ENCODE measurements around the gene XAB2. TPM values are rescaled to one million over a fixed set of nuclear protein-coding genes. Genes with fewer than 3 reads are reported as not detected.
"Not testable (repeated sequence)": the region's sequence is repeated elsewhere in the genome, so short reads cannot be mapped to it uniquely, and the experiment has no call there.

Gene XAB2
- total RNA-seq, 1 donor from 2014 or later = 23.4 TPM

DNA sequence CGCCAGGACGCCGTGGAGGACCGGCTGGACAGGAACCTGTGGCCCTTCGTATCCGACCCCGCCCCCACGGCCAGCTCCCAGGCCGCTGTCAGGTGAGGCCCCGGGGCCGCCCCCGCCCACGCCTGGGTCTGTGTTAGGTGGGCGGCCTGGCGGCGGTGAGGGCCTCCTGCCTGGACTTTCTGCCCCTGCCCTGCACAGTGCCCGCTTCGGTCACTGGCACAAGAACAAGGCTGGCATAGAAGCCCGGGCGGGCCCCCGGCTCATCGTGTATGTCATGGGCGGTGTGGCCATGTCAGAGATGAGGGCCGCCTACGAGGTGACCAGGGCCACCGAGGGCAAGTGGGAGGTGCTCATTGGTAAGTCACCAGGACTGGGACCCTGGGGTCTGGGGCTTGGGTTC is 17.8 kb upstream of the XAB2 start:
- FAIRE-seq (no peak), DNase-seq (ENCODE audit: low read depth) (no peak)

DNA sequence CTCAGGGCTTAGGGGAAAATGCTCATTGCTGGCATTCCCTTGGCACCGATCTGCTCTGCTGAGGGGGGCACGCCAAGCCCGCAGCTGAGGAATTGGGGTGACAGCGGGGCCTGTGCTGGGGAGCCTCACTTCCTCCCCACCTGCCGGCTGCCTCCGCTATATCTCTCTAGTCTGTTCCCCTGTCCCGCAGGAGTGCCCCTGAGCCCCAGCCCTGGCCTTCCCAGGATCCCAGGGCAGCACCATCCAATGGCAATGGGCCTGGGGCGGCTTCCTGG is 17.0 kb upstream of the XAB2 start:
- peaks cover 13% of the 10 kb centered on the region for H3K36me3 ChIP-seq (ENCODE audit: control insufficient read depth, insufficient read depth, low read length)
- no peak overlapping the region for H3K4me3 ChIP-seq (ENCODE audit: low read depth, low read length)
- FAIRE-seq (no peak), DNase-seq (ENCODE audit: low read depth) (no peak)
- TF ChIP-seq, protein P1, sequence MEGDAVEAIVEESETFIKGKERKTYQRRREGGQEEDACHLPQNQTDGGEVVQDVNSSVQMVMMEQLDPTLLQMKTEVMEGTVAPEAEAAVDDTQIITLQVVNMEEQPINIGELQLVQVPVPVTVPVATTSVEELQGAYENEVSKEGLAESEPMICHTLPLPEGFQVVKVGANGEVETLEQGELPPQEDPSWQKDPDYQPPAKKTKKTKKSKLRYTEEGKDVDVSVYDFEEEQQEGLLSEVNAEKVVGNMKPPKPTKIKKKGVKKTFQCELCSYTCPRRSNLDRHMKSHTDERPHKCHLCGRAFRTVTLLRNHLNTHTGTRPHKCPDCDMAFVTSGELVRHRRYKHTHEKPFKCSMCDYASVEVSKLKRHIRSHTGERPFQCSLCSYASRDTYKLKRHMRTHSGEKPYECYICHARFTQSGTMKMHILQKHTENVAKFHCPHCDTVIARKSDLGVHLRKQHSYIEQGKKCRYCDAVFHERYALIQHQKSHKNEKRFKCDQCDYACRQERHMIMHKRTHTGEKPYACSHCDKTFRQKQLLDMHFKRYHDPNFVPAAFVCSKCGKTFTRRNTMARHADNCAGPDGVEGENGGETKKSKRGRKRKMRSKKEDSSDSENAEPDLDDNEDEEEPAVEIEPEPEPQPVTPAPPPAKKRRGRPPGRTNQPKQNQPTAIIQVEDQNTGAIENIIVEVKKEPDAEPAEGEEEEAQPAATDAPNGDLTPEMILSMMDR (IDR thresholded peaks at IDR 0.05; ENCODE audit: insufficient read depth, low read length, severe bottlenecking) = no peak
- no peaks in the 10 kb centered on the region for H3K27me3 ChIP-seq (ENCODE audit: control insufficient read depth, insufficient read depth, low read length)

More for the DNA sequence above, 17.8 kb upstream of the XAB2 start:
- peaks cover 12% of the 10 kb centered on the region for H3K36me3 ChIP-seq (ENCODE audit: control insufficient read depth, insufficient read depth, low read length)
- no peak overlapping the region for H3K4me3 ChIP-seq (ENCODE audit: low read depth, low read length)
- TF ChIP-seq, protein P1 (IDR thresholded peaks at IDR 0.05; ENCODE audit: insufficient read depth, low read length, severe bottlenecking) = no peak
- H3K27me3 ChIP-seq (ENCODE audit: control insufficient read depth, insufficient read depth, low read length) = no peaks in the 10 kb centered on the region

DNA sequence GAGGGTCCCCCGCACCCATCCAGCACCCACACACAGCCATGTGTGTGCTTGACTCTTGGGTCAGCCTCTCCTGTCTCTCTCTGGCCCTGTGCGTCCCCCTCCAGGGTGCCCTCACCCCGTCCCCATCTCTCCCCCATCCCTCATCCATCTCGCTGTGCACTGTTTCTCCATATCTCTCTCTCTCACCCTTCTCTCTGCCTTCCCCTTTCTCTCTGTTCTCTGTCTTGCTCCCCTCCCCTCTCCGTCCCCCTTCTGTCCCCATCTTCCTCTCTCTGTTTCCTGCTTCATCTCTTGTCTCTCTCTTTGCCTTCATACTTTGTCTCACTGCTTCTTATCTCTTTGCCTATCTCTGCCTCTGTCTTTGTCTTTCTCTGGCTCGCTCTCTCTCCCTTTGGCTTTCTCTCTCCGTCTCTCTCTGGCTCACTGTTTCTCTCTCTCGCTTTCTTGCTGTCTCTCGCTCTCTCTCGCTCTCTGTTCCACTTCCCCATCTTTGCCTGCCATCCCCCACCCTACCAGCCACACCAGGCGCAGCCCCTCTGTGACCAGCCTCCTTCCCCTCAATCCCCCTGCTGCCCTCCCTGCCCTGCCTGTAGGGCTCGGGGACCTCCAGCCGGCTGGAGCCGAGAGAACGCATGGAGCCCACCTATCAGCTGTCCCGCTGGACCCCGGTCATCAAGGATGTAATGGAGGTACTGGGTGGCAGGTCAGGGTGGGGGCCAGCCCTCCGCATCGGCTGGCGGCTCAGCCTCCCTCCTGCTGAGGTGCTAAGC is 16.5 kb upstream of the XAB2 start:
- FAIRE-seq = no peak
- no peaks in the 10 kb centered on the region for H3K27me3 ChIP-seq (ENCODE audit: control insufficient read depth, insufficient read depth, low read length)

DNA sequence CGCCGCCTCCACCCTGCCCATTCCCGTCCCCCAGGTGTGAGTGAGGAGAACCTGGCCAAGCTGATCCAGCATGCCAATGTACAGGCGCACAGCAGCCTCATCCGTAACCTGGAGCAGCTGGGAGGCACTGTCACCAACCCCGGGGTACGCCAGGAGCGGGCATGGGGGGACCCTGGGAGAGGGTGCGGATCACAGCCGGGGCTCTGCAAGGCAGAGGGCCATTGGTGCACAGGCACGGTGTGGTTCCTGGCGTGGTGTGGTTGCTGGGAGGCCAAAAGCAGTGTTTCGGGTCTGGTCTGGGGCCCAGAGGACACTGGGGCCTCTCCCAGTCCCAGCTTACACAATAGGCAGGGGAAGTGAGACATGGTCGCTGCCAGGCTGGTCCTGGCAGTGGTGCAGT is 15.8 kb upstream of the XAB2 start:
- DNase-seq (ENCODE audit: low read depth) = no peak
- no peaks in the 10 kb centered on the region for H3K27me3 ChIP-seq (ENCODE audit: control insufficient read depth, insufficient read depth, low read length)
- no peak overlapping the region for H3K4me3 ChIP-seq (ENCODE audit: low read depth, low read length)
- TF ChIP-seq, protein P1 (IDR thresholded peaks at IDR 0.05; ENCODE audit: insufficient read depth, low read length, severe bottlenecking) = no peak
- peaks cover 13% of the 10 kb centered on the region for H3K36me3 ChIP-seq (ENCODE audit: control insufficient read depth, insufficient read depth, low read length)
- FAIRE-seq = no peak

More for the DNA sequence above, 16.5 kb upstream of the XAB2 start:
- TF ChIP-seq, protein P1 (IDR thresholded peaks at IDR 0.05; ENCODE audit: insufficient read depth, low read length, severe bottlenecking) = no peak
- Histone ChIP-seq H3K4me3 (ENCODE audit: low read depth, low read length) (no peak overlapping the region), H3K36me3 (ENCODE audit: control insufficient read depth, insufficient read depth, low read length) (peaks cover 13% of the 10 kb centered on the region)
- no peak for DNase-seq (ENCODE audit: low read depth)

DNA sequence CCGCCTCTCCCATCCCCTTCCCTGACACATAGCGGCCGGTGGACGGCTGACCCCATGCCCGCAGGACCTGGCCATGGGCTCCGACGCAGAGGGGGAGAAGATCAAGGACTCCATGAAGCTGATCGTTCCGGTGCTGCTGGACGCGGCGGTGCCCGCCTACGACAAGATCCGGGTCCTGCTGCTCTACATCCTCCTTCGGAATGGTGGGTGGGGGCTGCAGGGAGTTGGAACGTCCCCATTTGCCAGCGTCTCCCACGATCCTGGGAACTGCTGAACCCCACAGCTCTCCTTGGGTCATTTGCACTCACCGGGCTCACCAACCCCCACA is 15.2 kb upstream of the XAB2 start:
- H3K36me3 ChIP-seq (ENCODE audit: control insufficient read depth, insufficient read depth, low read length) = peaks cover 16% of the 10 kb centered on the region
- TF ChIP-seq, protein P1 (IDR thresholded peaks at IDR 0.05; ENCODE audit: insufficient read depth, low read length, severe bottlenecking) = no peak
- H3K27me3 ChIP-seq (ENCODE audit: control insufficient read depth, insufficient read depth, low read length) = no peaks in the 10 kb centered on the region
- no peak overlapping the region for H3K4me3 ChIP-seq (ENCODE audit: low read depth, low read length)
- DNase-seq (ENCODE audit: low read depth) = no peak
- no peak for FAIRE-seq

DNA sequence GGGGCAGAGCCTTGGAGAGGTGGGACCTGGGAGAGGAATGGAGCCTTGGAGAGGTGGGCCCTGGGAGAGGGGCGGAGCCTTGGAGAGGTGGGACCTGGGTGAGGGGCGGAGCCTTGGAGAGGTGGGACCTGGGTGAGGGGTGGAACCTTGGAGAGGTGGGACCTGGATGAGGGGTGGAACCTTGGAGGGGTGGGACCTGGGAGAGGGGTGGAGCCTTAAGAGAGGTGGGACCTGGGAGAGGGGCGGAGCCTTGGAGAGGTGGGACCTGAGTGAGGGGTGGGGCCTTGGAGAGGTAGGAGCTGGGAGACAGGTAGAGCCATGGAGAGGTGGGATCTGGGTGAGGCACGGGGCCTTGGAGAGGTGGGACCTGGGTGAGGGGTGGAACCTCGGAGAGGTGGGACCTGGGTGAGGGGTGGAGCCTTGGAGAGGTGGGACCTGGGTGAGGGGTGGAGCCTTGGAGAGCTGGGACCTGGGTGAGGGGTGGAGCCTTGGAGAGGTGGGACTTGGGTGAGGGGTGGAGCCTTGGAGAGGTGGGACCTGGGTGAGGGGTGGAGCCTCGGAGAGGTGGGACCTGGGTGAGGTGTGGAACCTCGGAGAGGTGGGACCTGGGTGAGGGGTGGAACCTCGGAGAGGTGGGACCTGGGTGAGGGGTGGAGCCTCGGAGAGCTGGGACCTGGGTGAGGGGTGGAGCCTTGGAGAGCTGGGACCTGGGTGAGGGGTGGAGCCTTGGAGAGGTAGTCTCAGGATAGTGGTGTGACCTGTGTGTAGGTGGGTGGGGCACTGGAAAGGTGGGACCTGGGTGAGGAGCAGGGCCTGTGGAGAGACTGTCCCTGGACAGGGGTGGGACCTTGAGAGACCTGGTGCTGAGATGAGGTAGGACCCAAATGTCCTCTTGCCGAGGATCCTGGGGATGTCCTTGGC is 14.5 kb upstream of the XAB2 start:
- H3K27me3 ChIP-seq (ENCODE audit: control insufficient read depth, insufficient read depth, low read length); H3K4me3 ChIP-seq (ENCODE audit: low read depth, low read length); FAIRE-seq: not testable (repeated sequence)
- DNase-seq (ENCODE audit: low read depth) = peak; percentile 50
- peaks cover 17% of the 10 kb centered on the region for H3K36me3 ChIP-seq (ENCODE audit: control insufficient read depth, insufficient read depth, low read length)

Data from bronchial epithelial cell (primary cell).